HepG2 (cell line): ENCODE measurements around the gene RPL3. TPM values are rescaled to one million over a fixed set of nuclear protein-coding genes. Genes with fewer than 3 reads are reported as not detected.
A peak's percentile ranks its signal among the peaks of the same experiment; 100 is the strongest.

Experiments
- CEBPG ChIP-seq: IDR thresholded peaks from 2 replicates; pipeline ENCODE4 v1.6.1; 2016
- ERF ChIP-seq: IDR thresholded peaks from 2 replicates; pipeline ENCODE4 v1.6.1; 2018; ENCODE audit warnings: missing biosample characterization, missing genetic modification reagents
- ETV5 ChIP-seq: IDR thresholded peaks from 2 replicates; pipeline ENCODE4 v1.6.1; 2018; ENCODE audit warnings: missing biosample characterization, missing genetic modification reagents, inconsistent platforms, borderline replicate concordance
- KLF13 ChIP-seq: sonication (generic); formaldehyde crosslinking; IDR thresholded peaks from 2 replicates; pipeline ENCODE4 v1.4.0; 2020; ENCODE audit warnings: mild to moderate bottlenecking, missing genetic modification reagents
- MIER2 ChIP-seq: IDR thresholded peaks from 2 replicates; pipeline ENCODE4 v1.6.1; 2016; ENCODE audit warnings: missing biosample characterization, missing genetic modification reagents
- NR2C2 ChIP-seq: sonication (generic); formaldehyde crosslinking; IDR thresholded peaks from 2 replicates; pipeline ENCODE4 v1.4.0; 2020; ENCODE audit warnings: missing genetic modification reagents, mild to moderate bottlenecking, moderate library complexity, borderline replicate concordance
- ONECUT2 ChIP-seq: sonication (generic); formaldehyde crosslinking; IDR thresholded peaks from 2 replicates; pipeline ENCODE4 v1.4.0; 2020; ENCODE audit warnings: missing genetic modification reagents
- RBFOX2 ChIP-seq: fragments of 200-400 bp; formaldehyde crosslinking; IDR thresholded peaks from 2 replicates; pipeline ENCODE4 v1.6.1; 2017; ENCODE audit warnings: low read depth, mild to moderate bottlenecking, low read length
- ZNF263 ChIP-seq: sonication (generic); formaldehyde crosslinking; IDR thresholded peaks from 2 replicates; pipeline ENCODE4 v1.4.0; 2020; ENCODE audit warnings: missing genetic modification reagents
- ZNF282 ChIP-seq: fragments of 450-650 bp; IDR thresholded peaks from 2 replicates; pipeline ENCODE4 v1.6.1; 2018; ENCODE audit not compliant: partially characterized antibody
- ZNF34 ChIP-seq: sonication (generic); formaldehyde crosslinking; IDR thresholded peaks from 2 replicates; pipeline ENCODE4 v1.4.0; 2020; ENCODE audit warnings: mild to moderate bottlenecking, missing genetic modification reagents, borderline replicate concordance
- ZNF557 ChIP-seq: sonication (generic); formaldehyde crosslinking; IDR thresholded peaks from 2 replicates; pipeline ENCODE4 v1.4.0; 2020; ENCODE audit warnings: missing genetic modification reagents
- ZSCAN31 ChIP-seq: sonication (generic); formaldehyde crosslinking; IDR thresholded peaks from 2 replicates; pipeline ENCODE4 v1.5.0; 2020; ENCODE audit warnings: low read depth, mild to moderate bottlenecking, missing genetic modification reagents
- polyA plus RNA-seq, 8 experiments: library from polyadenylated mRNA; depleted of rRNA in 3 of 8; stranded (reverse) in 7 of 8; unstranded in 1 of 8; fragments of >200 nt; fragmentation: Illumina TruSeq in 4 of 8; extraction: Trizol in 4 of 8; gene quantifications; 2 replicates each; pipeline versions ENCODE4 v1.2.1 to v1.2.3, GENCODE V29; 2011 to 2016; ENCODE audit warnings: low read depth in 4 of 8, missing spikeins in 1 of 8, mixed read lengths in 1 of 8; ENCODE audit not compliant: insufficient read depth in 1 of 8
- total RNA-seq, 5 experiments: library from RNA; depleted of rRNA; stranded (reverse); fragments of >200 nt; fragmentation: Illumina TruSeq; extraction: Trizol; gene quantifications; 2 replicates each; pipeline ENCODE4 v1.2.3, GENCODE V29; 2016; ENCODE audit warnings: low read depth in 1 of 5
- TF ChIP-seq, protein P1 (sequence below): sonication (generic); formaldehyde crosslinking; IDR thresholded peaks from 2 replicates; pipeline ENCODE4 v1.5.1; 2020; ENCODE audit warnings: mild to moderate bottlenecking, missing genetic modification reagents, borderline replicate concordance
- TF ChIP-seq, protein P2 (sequence below): IDR thresholded peaks from 2 replicates; pipeline ENCODE4 v1.6.1; 2016; ENCODE audit warnings: missing genetic modification reagents, missing compliant biosample characterization
- TF ChIP-seq, protein P3 (sequence below): sonication (generic); formaldehyde crosslinking; IDR thresholded peaks from 2 replicates; pipeline ENCODE4 v1.4.0; 2020; ENCODE audit warnings: missing genetic modification reagents
- TF ChIP-seq, protein P4 (sequence below): IDR thresholded peaks from 2 replicates; pipeline ENCODE4 v1.6.1; 2016; ENCODE audit warnings: missing compliant biosample characterization, missing genetic modification reagents, borderline replicate concordance
- TF ChIP-seq, protein P5 (sequence below): sonication (generic); formaldehyde crosslinking; IDR thresholded peaks from 2 replicates; pipeline ENCODE4 v1.5.1; 2020; ENCODE audit warnings: mild to moderate bottlenecking, missing genetic modification reagents, moderate library complexity

The RPL3 gene
- total and polyA plus RNA-seq, 2 of the 13 experiments (the other 11 are each of a cell fraction or from before 2014, with no cell fraction given): 1,051 to 3,279 TPM

DNA sequence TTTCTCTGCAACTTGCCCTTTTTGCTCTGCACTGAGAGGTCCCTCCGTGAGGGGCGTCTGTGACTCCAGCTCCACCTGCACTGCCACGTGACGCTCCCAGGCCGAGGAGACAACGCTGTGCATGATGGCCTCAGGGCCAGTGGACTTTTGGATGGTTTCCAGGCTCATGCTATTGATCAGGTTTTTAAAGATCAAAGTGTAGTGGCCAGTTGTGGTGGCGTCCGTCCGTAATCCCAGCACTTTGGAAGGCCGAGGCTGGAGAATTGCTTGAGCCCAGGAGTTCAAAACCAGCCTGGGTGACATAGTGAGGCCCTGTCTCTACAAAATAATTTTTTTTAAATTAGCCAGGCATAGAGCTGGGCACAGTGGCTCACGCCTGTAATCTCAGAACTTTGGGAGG lies 16.1 kb downstream of the RPL3 start (continued):
- TF ChIP-seq, protein P1, sequence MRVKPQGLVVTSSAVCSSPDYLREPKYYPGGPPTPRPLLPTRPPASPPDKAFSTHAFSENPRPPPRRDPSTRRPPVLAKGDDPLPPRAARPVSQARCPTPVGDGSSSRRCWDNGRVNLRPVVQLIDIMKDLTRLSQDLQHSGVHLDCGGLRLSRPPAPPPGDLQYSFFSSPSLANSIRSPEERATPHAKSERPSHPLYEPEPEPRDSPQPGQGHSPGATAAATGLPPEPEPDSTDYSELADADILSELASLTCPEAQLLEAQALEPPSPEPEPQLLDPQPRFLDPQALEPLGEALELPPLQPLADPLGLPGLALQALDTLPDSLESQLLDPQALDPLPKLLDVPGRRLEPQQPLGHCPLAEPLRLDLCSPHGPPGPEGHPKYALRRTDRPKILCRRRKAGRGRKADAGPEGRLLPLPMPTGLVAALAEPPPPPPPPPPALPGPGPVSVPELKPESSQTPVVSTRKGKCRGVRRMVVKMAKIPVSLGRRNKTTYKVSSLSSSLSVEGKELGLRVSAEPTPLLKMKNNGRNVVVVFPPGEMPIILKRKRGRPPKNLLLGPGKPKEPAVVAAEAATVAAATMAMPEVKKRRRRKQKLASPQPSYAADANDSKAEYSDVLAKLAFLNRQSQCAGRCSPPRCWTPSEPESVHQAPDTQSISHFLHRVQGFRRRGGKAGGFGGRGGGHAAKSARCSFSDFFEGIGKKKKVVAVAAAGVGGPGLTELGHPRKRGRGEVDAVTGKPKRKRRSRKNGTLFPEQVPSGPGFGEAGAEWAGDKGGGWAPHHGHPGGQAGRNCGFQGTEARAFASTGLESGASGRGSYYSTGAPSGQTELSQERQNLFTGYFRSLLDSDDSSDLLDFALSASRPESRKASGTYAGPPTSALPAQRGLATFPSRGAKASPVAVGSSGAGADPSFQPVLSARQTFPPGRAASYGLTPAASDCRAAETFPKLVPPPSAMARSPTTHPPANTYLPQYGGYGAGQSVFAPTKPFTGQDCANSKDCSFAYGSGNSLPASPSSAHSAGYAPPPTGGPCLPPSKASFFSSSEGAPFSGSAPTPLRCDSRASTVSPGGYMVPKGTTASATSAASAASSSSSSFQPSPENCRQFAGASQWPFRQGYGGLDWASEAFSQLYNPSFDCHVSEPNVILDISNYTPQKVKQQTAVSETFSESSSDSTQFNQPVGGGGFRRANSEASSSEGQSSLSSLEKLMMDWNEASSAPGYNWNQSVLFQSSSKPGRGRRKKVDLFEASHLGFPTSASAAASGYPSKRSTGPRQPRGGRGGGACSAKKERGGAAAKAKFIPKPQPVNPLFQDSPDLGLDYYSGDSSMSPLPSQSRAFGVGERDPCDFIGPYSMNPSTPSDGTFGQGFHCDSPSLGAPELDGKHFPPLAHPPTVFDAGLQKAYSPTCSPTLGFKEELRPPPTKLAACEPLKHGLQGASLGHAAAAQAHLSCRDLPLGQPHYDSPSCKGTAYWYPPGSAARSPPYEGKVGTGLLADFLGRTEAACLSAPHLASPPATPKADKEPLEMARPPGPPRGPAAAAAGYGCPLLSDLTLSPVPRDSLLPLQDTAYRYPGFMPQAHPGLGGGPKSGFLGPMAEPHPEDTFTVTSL: peak; percentile 55; the same call in 1 of the 2 replicates
- no peak for TF ChIP-seq RBFOX2
- TF ChIP-seq, protein P2, sequence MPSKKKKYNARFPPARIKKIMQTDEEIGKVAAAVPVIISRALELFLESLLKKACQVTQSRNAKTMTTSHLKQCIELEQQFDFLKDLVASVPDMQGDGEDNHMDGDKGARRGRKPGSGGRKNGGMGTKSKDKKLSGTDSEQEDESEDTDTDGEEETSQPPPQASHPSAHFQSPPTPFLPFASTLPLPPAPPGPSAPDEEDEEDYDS (CRISPR knock-in tag): peak; percentile 60
- peak; percentile 42 for TF ChIP-seq CEBPG (CRISPR knock-in tag)
- peak; percentile 55; the same call in 1 of the 2 replicates for TF ChIP-seq ZSCAN31 (CRISPR knock-in tag)
- TF ChIP-seq ZNF557 (CRISPR knock-in tag): 0 out of 2 replicates have a peak, but pooled peaks have one; percentile 77
- no peak for TF ChIP-seq ZNF282
- peak; percentile 44; the same call in 1 of the 2 replicates for TF ChIP-seq NR2C2 (CRISPR knock-in tag)
- TF ChIP-seq, protein P3, sequence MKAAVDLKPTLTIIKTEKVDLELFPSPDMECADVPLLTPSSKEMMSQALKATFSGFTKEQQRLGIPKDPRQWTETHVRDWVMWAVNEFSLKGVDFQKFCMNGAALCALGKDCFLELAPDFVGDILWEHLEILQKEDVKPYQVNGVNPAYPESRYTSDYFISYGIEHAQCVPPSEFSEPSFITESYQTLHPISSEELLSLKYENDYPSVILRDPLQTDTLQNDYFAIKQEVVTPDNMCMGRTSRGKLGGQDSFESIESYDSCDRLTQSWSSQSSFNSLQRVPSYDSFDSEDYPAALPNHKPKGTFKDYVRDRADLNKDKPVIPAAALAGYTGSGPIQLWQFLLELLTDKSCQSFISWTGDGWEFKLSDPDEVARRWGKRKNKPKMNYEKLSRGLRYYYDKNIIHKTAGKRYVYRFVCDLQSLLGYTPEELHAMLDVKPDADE: no peak
- TF ChIP-seq ONECUT2 (CRISPR knock-in tag): peak; percentile 96
- peak; percentile 56 for TF ChIP-seq ZNF263 (CRISPR knock-in tag)
- no peak for TF ChIP-seq KLF13
- peak; percentile 87 for TF ChIP-seq ERF
- TF ChIP-seq, protein P4, sequence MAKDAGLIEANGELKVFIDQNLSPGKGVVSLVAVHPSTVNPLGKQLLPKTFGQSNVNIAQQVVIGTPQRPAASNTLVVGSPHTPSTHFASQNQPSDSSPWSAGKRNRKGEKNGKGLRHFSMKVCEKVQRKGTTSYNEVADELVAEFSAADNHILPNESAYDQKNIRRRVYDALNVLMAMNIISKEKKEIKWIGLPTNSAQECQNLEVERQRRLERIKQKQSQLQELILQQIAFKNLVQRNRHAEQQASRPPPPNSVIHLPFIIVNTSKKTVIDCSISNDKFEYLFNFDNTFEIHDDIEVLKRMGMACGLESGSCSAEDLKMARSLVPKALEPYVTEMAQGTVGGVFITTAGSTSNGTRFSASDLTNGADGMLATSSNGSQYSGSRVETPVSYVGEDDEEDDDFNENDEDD (CRISPR knock-in tag): peak; percentile 83; the same call in 1 of the 2 replicates
- TF ChIP-seq ETV5 (CRISPR knock-in tag): peak; percentile 57; the same call in 1 of the 2 replicates
- peak; percentile 61; the same call in 1 of the 2 replicates for TF ChIP-seq MIER2
- TF ChIP-seq ZNF34 (CRISPR knock-in tag): no peak
- TF ChIP-seq, protein P5, sequence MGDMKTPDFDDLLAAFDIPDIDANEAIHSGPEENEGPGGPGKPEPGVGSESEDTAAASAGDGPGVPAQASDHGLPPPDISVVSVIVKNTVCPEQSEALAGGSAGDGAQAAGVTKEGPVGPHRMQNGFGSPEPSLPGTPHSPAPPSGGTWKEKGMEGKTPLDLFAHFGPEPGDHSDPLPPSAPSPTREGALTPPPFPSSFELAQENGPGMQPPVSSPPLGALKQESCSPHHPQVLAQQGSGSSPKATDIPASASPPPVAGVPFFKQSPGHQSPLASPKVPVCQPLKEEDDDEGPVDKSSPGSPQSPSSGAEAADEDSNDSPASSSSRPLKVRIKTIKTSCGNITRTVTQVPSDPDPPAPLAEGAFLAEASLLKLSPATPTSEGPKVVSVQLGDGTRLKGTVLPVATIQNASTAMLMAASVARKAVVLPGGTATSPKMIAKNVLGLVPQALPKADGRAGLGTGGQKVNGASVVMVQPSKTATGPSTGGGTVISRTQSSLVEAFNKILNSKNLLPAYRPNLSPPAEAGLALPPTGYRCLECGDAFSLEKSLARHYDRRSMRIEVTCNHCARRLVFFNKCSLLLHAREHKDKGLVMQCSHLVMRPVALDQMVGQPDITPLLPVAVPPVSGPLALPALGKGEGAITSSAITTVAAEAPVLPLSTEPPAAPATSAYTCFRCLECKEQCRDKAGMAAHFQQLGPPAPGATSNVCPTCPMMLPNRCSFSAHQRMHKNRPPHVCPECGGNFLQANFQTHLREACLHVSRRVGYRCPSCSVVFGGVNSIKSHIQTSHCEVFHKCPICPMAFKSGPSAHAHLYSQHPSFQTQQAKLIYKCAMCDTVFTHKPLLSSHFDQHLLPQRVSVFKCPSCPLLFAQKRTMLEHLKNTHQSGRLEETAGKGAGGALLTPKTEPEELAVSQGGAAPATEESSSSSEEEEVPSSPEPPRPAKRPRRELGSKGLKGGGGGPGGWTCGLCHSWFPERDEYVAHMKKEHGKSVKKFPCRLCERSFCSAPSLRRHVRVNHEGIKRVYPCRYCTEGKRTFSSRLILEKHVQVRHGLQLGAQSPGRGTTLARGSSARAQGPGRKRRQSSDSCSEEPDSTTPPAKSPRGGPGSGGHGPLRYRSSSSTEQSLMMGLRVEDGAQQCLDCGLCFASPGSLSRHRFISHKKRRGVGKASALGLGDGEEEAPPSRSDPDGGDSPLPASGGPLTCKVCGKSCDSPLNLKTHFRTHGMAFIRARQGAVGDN (CRISPR knock-in tag): peak; percentile 88
